ENCODE results near the gene BAZ2A. TPM values are rescaled to one million over a fixed set of nuclear protein-coding genes. Genes with fewer than 3 reads are reported as not detected.

The BAZ2A gene
- polyA plus RNA-seq, 1 experiment: 43.9 TPM

GRCh38 chr12:56633468-56634241 lies 3.5 kb upstream of the BAZ2A start:
- POLR2A ChIA-PET: no interaction called here
- peak overlapping the region; percentile 81 for H3K4me3 ChIP-seq (ENCODE audit: low read depth, low read length)
- DNase-seq (ENCODE audit: low read depth, low spot score): no peak

GRCh38 chr12:56632701-56633467 lies 2.8 kb upstream of the BAZ2A start:
- Histone ChIP-seq H3K4me3 (ENCODE audit: low read depth, low read length) (peak overlapping the region; percentile 44), H3K27me3 (ENCODE audit: control insufficient read depth, insufficient read depth, low read length) (no peaks in the 10 kb centered on the region), H3K9me3 (ENCODE audit: control insufficient read depth, insufficient read depth, low read length) (peaks cover 4% of the 10 kb centered on the region; the same call in 1 of the 2 replicates), H3K27ac (ENCODE audit: low read depth, low read length) (no peak overlapping the region)
- POLR2A ChIA-PET: interaction anchor here (0.6 kb wide), 2 partner anchors 48 to 706 kb away, joined by 6 to 12 read pairs; no protein-coding TSS in a partner anchor
- no peak for DNase-seq (ENCODE audit: low read depth, low spot score)
- TF ChIP-seq, protein P1, sequence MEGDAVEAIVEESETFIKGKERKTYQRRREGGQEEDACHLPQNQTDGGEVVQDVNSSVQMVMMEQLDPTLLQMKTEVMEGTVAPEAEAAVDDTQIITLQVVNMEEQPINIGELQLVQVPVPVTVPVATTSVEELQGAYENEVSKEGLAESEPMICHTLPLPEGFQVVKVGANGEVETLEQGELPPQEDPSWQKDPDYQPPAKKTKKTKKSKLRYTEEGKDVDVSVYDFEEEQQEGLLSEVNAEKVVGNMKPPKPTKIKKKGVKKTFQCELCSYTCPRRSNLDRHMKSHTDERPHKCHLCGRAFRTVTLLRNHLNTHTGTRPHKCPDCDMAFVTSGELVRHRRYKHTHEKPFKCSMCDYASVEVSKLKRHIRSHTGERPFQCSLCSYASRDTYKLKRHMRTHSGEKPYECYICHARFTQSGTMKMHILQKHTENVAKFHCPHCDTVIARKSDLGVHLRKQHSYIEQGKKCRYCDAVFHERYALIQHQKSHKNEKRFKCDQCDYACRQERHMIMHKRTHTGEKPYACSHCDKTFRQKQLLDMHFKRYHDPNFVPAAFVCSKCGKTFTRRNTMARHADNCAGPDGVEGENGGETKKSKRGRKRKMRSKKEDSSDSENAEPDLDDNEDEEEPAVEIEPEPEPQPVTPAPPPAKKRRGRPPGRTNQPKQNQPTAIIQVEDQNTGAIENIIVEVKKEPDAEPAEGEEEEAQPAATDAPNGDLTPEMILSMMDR (IDR thresholded peaks at IDR 0.05; ENCODE audit: low read depth, low read length): no peak
- CTCF ChIA-PET: no interaction called here

More at GRCh38 chr12:56633468-56634241, 3.5 kb upstream of the BAZ2A start:
- no peak overlapping the region for H3K27ac ChIP-seq (ENCODE audit: low read depth, low read length)
- TF ChIP-seq, protein P1 (IDR thresholded peaks at IDR 0.05; ENCODE audit: low read depth, low read length): no peak
- CTCF ChIA-PET: interaction anchor here (3.8 kb wide), 1 partner anchor 120 kb away, joined by 51 read pairs; no protein-coding TSS in a partner anchor
- H3K9me3 ChIP-seq (ENCODE audit: control insufficient read depth, insufficient read depth, low read length): peaks cover 4% of the 10 kb centered on the region; the same call in 1 of the 2 replicates
- H3K27me3 ChIP-seq (ENCODE audit: control insufficient read depth, insufficient read depth, low read length): no peaks in the 10 kb centered on the region

GRCh38 chr12:56631790-56632700 lies 1.9 kb upstream of the BAZ2A start:
- Histone ChIP-seq H3K4me3 (ENCODE audit: low read depth, low read length) (peak overlapping the region; percentile 44), H3K27ac (ENCODE audit: low read depth, low read length) (peak overlapping the region; percentile 39), H3K27me3 (ENCODE audit: control insufficient read depth, insufficient read depth, low read length) (no peaks in the 10 kb centered on the region), H3K9me3 (ENCODE audit: control insufficient read depth, insufficient read depth, low read length) (peaks cover 4% of the 10 kb centered on the region; the same call in 1 of the 2 replicates)
- TF ChIP-seq, protein P1 (IDR thresholded peaks at IDR 0.05; ENCODE audit: low read depth, low read length): no peak
- DNase-seq (ENCODE audit: low read depth, low spot score): no peak
- POLR2A ChIA-PET: interaction anchor here (0.6 kb wide), 2 partner anchors 47 to 705 kb away, joined by 6 to 12 read pairs; no protein-coding TSS in a partner anchor
- CTCF ChIA-PET: interaction anchor here (0.7 kb wide), 1 partner anchor 99 kb away, joined by 12 read pairs; no protein-coding TSS in a partner anchor

DNA sequence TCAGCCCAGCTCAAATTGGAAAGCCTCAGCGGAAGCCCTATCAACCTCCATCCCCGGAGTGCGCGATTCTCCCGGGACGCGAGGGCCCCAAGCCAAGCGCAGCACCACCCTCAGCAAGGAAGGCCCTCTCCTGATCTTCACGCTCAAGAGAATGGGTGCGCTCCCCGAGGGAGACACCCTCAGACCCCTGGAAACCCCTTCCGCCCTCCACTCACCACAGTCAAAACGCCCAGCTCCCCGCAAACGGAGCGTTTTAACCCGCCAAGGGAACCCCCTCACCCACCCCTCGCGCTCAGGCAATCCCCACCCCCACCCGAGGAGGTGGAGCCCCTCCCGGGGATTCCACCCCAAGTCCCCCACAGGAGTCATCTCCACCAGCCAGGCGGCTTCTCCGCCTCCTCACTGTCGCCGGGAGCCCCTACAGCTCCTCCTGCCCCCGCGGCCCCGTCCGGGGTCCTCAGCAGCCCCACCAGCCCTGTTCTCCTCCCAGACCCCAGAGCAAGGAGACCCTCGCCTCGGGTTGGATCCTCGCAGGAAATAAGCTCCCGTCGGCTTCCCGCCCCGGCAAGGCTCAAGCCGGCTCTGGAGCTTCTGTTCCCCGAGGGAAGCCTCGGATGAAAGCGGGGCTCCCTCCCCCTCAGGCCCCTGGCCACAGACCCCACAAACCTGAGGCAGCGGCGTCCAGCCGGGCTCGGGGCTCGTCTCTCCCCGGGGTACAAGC lies 507 bp downstream of the BAZ2A start:
- no peaks in the 10 kb centered on the region for H3K27me3 ChIP-seq (ENCODE audit: control insufficient read depth, insufficient read depth, low read length)
- peak overlapping the region; percentile 90 for H3K4me3 ChIP-seq (ENCODE audit: low read depth, low read length)
- H3K9me3 ChIP-seq (ENCODE audit: control insufficient read depth, insufficient read depth, low read length): peaks cover 4% of the 10 kb centered on the region; the same call in 1 of the 2 replicates
- ChIA-PET CTCF (interaction anchor here (0.5 to 1.6 kb wide), 4 partner anchors 9 to 372 kb away, joined by 3 to 6 read pairs (median 4); no protein-coding TSS in a partner anchor), POLR2A (interaction anchor here (0.6 to 1.5 kb wide), 3 partner anchors 7 to 37 kb away, joined by 4 to 5 read pairs (median 5); no protein-coding TSS in a partner anchor)
- H3K27ac ChIP-seq (ENCODE audit: low read depth, low read length): peak overlapping the region; percentile 89
- TF ChIP-seq, protein P1 (IDR thresholded peaks at IDR 0.05; ENCODE audit: low read depth, low read length): no peak
- DNase-seq (ENCODE audit: low read depth, low spot score): no peak
